AG20443 (cell line): ENCODE data around the gene UHRF1.
"Not testable (repeated sequence)": the region's sequence is repeated elsewhere in the genome, so short reads cannot be mapped to it uniquely, and the experiment has no call there.

Experiments
- DNase-seq: peaks from one replicate; pipeline ENCODE4 v3.0.0; 2012; ENCODE audit warnings: low spot score, mixed read lengths

Gene UHRF1

DNA sequence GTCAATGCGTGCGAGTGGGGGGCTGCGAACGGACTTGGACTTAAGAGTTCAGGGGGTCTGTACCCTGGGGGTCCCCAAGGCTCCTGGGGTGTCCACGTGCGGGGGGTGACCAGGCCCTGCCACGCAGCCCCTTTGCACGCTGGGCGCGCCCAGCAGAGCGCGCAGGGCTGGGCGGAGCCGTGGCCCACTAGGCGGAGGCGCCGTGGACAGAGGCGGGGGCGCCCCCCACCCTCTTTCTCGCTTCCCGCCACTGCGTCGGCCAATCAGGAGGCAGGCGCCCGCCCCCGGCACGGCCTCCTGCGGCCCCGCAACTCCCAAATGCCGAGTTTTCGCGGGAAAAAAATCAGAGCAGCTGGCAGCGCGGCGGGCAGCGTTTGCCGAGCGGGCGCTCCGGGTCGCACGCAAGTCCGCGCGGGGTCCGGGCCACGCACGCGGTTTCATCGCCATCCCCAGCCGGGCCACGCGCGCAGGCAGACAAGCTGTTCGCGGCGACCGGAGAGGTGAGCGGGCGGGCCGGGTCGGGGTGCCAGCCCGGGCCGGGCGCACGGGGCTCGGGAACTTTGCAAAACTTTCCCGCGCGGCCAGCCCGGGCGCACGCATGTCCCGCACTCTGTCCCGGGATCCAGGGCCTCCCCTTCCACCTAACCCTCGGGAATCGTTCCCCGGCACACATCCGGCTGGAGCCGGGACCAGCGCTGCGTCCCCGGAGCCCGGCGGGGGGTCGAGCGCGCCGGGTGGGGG lies at the start of gene UHRF1:
Gene UHRF1, plus strand, starts transcription at position 346 of the 741 bp plus-strand sequence. CDS start 1,385 bp downstream, outside the sequence.
- peak; percentile 38 for DNase-seq

DNA sequence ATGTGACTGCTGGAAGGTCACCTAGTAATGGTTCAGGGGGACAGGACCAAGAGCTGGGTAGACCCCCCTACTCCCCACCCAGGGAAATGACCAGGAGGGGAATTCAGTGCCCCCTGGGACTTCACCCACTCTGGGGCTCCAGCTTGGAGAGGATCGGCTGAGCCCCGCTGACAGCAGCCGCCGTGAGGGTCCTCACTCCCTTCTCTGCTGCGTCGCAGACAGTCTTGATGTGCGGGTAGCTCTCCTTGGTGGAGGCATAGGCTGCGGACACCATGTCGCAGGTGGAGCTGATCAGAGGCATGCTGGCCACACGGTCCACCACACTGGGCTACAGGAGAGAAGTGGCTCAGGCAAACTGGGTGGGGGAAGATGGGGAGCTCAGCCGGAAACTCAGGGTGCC lies 49.6 kb upstream of the UHRF1 start:
- no peak for DNase-seq

DNA sequence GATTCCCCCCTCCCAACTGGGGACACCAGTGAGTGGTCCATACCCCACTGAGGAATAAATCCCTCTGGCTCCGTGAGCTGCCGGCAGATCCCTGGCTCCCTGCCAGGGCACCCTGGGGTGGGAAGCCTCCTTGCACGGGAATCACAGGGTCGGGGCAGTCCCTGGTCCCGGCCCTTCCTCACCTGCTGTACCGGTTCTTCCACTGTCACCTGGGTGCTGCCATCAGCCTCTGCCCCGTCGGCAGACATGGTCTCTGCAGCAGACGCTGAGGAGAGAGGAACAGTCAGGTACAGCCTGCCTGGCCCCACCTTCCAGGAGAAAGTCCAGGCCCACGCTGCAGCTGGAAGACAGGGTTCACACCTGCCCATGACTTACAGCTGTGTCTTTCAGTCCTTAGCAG lies 48.2 kb upstream of the UHRF1 start:
- no peak for DNase-seq

DNA sequence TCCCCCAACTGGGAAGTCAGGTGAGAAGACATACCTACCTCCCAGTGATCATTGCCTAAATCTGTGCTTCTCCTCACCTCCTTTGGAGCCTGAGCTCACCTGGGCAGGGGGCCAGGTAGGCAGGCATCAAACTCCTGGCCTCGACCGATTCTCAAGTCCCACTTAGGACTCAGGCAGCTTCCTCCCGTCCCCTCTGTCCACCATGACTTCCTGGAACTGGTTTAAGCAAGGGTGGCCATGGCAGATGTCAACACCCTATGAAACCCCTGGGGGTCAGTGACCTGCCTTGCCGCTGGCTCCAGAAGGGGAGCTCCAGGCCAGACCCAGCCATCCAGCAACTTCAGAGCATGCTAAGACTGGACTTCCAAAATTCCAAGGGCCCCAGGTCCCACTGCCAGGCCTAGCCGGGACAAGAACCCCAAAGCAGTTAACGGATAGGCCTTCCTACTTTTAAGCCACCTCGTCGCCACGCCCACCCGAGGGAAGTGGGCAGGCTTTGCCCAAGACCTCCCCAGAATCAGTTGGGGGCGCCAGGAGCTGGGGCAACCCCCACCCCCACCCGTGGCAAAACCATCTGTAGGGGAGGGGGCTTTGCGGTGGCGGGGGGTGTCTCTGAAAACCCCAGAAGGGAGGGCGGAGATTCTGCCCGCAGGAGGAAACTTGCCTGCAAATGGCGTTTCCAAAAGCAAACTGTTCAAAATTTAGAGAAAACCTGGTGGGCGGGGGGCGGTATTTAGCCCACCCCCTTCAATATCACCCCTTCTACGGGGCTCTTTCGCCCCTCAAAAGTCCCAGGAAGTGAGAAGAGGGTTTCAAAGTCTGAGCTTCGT lies 42.5 kb upstream of the UHRF1 start:
- DNase-seq = peak; percentile 64

GRCh38 chr19:4867534-4868285 lies 41.6 kb upstream of the UHRF1 start, which contains the start of gene PLIN3:
Gene PLIN3, minus strand, starts transcription at chr19:4867667. Its CDS starts 6,273 bp downstream, at chr19:4861394.
- DNase-seq = peak; percentile 100

- DNase-seq = no peak
These were observed 40.9 kb upstream of the UHRF1 start for GRCh38 chr19:4868286-4868834.

GRCh38 chr19:4870025-4870700 lies 39.1 kb upstream of the UHRF1 start:
- DNase-seq = peak; percentile 83

- DNase-seq = no peak
These were observed 37.6 kb upstream of the UHRF1 start for GRCh38 chr19:4871711-4872110.

DNA sequence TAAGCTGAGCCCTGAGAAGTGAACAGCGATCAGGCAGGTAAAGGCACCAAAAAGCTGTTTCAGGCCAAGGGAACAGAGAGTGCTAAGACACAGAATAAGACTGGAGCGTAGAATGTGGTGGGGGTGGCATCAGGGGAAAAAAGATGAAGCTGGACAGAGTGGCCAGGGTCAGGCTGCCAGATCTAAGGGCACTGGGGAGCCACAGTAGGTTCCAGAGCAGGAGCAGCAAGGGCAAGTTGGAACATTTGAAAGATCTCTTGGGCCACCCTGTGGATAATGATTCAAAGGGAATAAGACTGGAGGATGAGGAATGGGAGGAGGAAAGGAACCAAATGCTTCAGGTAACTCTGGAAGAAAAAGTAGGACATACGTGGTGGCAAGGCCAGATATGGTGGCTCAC lies 35.4 kb upstream of the UHRF1 start:
- DNase-seq = no peak

GRCh38 chr19:4877753-4878490 lies 31.4 kb upstream of the UHRF1 start:
- no peak for DNase-seq

DNA sequence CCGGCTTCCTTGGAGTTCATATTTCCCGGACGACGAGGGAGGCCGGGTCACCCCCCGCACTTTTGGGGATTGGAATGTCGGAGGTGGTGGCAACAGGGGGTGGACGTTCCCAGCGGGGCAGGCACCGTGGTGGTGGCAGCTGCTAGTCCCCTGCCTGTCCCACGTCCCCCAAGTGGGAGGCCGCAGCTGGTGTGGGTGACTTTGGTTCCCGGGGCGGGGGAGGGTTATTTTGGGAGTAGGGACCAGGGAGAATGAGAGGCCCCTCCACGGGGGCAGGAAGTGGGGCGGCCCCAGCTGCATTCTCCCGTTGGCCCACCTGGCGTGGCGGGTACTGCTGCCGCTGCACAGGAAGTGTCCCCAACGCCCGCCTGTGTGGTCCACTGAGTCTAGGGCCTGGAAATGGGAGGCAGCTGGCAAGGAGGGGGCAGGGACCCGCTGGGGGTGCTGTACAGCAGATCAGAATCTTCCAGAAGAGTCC lies 30.8 kb upstream of the UHRF1 start:
- DNase-seq = no peak

- no peak for DNase-seq
These were observed 30.3 kb upstream of the UHRF1 start for GRCh38 chr19:4879041-4879440.

GRCh38 chr19:4882874-4883273 lies 26.4 kb upstream of the UHRF1 start:
- DNase-seq = not testable (repeated sequence)

DNA sequence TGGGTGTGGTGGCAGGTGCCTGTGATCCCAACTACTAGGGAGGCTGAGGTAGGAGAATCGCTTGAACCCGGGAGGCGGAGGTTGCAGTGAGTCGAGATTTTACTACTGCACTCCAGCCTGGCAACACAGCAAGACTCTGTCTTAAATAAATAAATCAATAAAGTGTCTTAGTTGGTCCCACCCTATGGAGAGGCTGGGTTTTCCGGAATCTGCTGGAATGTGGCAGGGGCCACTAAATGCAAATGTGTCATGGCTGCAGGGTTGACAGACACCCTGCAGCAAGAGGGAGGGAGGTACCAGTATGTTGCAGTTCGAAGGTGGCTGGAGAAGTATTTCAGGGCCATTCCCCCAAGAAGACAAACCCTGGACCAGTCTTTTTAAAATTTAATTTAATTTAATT lies 24.3 kb upstream of the UHRF1 start:
- not testable (repeated sequence) for DNase-seq

DNA sequence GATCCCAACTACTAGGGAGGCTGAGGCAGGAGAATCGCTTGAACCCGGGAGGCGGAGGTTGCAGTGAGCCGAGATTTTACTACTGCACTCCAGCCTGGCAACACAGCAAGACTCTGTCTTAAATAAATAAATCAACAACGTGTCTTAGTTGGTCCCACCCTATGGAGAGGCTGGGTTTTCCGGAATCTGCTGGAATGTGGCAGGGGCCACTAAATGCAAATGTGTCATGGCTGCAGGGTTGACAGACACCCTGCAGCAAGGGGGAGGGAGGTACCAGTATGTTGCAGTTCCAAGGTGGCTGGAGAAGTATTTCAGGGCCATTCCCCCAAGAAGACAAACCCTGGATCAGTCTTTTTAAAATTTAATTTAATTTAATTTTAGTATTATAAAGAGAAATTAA lies 21.5 kb upstream of the UHRF1 start:
- DNase-seq = not testable (repeated sequence)

GRCh38 chr19:4889034-4889815 lies 20.1 kb upstream of the UHRF1 start:
- DNase-seq = peak; percentile 58

DNA sequence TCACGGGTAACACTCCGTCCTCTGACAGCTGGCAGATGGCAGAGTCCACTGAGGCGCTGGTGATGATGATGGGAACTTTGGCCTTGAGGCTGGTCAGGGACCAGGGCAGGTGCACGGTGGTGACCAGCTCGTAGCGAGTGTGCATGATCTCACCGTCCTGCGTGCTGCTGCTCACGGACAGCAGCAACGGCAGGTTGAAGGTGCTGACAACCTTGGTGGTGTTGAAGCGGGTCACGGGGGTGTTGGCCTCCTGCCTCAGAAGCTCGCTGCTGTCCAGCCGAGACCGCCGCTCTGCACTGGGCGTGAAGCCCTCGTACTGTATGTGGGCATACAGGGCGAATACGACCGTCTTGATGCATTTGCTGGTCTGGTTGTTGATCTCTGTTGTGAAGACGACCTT lies 18.2 kb upstream of the UHRF1 start:
- no peak for DNase-seq

GRCh38 chr19:4892962-4893361 lies 16.3 kb upstream of the UHRF1 start:
- not testable (repeated sequence) for DNase-seq

- peak; percentile 25 for DNase-seq
These were observed 12.9 kb upstream of the UHRF1 start for GRCh38 chr19:4896372-4896771.

DNA sequence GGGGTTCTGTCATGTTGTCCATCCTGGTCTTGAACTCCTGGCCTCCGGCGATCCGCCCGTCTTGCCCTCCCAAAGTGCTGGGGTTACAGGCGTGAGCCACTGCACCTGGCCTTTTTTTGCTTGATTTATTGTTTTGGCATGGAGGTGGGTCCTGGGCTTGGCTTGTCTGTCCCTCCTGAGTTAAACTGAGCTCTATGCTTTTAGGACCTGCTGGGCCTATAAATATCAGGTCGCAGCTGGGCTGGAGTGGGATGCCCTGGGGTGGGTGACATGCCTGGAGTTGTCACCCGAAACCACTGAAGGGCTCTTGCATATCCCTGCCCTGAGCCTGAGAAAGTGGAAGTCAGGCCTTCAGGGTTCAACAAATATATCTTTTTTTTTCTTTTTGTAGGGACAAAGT lies 12.2 kb upstream of the UHRF1 start:
- DNase-seq = no peak
